ENCODE data around the gene MECR.

Gene MECR

GRCh38 chr1:29230553-29231378 lies at the start of gene MECR:
TSS of gene MECR (minus strand) at chr1:29230934. CDS start at chr1:29230906, 28 bp downstream.
- in situ Hi-C loops (cut with HindIII; ENCODE audit: low sequenced_read_pairs): loop anchor here (25.0 kb wide), 2 partner anchors 857 to 1457 kb away; no protein-coding TSS in a partner anchor

- in situ Hi-C loops (cut with HindIII; ENCODE audit: low sequenced_read_pairs): no loop called here
Observed at GRCh38 chr1:29279951-29280391, 49.2 kb upstream of the MECR start.

- in situ Hi-C loops (cut with HindIII; ENCODE audit: low sequenced_read_pairs): no loop called here
Observed at GRCh38 chr1:29279406-29279805, 48.7 kb upstream of the MECR start.

GRCh38 chr1:29278124-29278523 lies 47.4 kb upstream of the MECR start:
- in situ Hi-C loops (cut with HindIII; ENCODE audit: low sequenced_read_pairs): no loop called here

GRCh38 chr1:29275435-29275834 lies 44.7 kb upstream of the MECR start:
- in situ Hi-C loops (cut with HindIII; ENCODE audit: low sequenced_read_pairs): no loop called here

GRCh38 chr1:29272147-29272907 lies 41.6 kb upstream of the MECR start:
- in situ Hi-C loops (cut with HindIII; ENCODE audit: low sequenced_read_pairs): loop anchor here (25.0 kb wide), 1 partner anchor 115 kb away; no protein-coding TSS in a partner anchor

GRCh38 chr1:29271724-29272123 lies 41.0 kb upstream of the MECR start:
- in situ Hi-C loops (cut with HindIII; ENCODE audit: low sequenced_read_pairs): loop anchor here (25.0 kb wide), 1 partner anchor 116 kb away; no protein-coding TSS in a partner anchor

- in situ Hi-C loops (cut with HindIII; ENCODE audit: low sequenced_read_pairs): loop anchor here (25.0 kb wide), 1 partner anchor 116 kb away; no protein-coding TSS in a partner anchor
Observed at GRCh38 chr1:29270929-29271521, 40.3 kb upstream of the MECR start.

- in situ Hi-C loops (cut with HindIII; ENCODE audit: low sequenced_read_pairs): loop anchor here (25.0 kb wide), 1 partner anchor 118 kb away; no protein-coding TSS in a partner anchor
Observed at GRCh38 chr1:29269382-29269781, 38.6 kb upstream of the MECR start.

- in situ Hi-C loops (cut with HindIII; ENCODE audit: low sequenced_read_pairs): loop anchor here (25.0 kb wide), 1 partner anchor 120 kb away; no protein-coding TSS in a partner anchor
Observed at GRCh38 chr1:29267321-29268070, 36.8 kb upstream of the MECR start.

- in situ Hi-C loops (cut with HindIII; ENCODE audit: low sequenced_read_pairs): loop anchor here (25.0 kb wide), 1 partner anchor 120 kb away; no protein-coding TSS in a partner anchor
Observed at GRCh38 chr1:29266912-29267311, 36.2 kb upstream of the MECR start.

- in situ Hi-C loops (cut with HindIII; ENCODE audit: low sequenced_read_pairs): loop anchor here (25.0 kb wide), 1 partner anchor 122 kb away; no protein-coding TSS in a partner anchor
Observed at GRCh38 chr1:29264773-29265389, 34.1 kb upstream of the MECR start.

GRCh38 chr1:29260531-29260930 lies 29.8 kb upstream of the MECR start:
- in situ Hi-C loops (cut with HindIII; ENCODE audit: low sequenced_read_pairs): loop anchor here (25.0 kb wide), 1 partner anchor 127 kb away; no protein-coding TSS in a partner anchor

GRCh38 chr1:29259802-29260441 lies 29.2 kb upstream of the MECR start:
- in situ Hi-C loops (cut with HindIII; ENCODE audit: low sequenced_read_pairs): loop anchor here (25.0 kb wide), 1 partner anchor 127 kb away; no protein-coding TSS in a partner anchor

GRCh38 chr1:29258976-29259801 lies 28.5 kb upstream of the MECR start:
- in situ Hi-C loops (cut with HindIII; ENCODE audit: low sequenced_read_pairs): loop anchor here (25.0 kb wide), 1 partner anchor 128 kb away; no protein-coding TSS in a partner anchor

- in situ Hi-C loops (cut with HindIII; ENCODE audit: low sequenced_read_pairs): loop anchor here (25.0 kb wide), 1 partner anchor 129 kb away; no protein-coding TSS in a partner anchor
Observed at GRCh38 chr1:29258189-29258975, 27.6 kb upstream of the MECR start.
